ENCODE data around the gene EVI5. TPM values are rescaled to one million over a fixed set of nuclear protein-coding genes. Genes with fewer than 3 reads are reported as not detected.
"Not testable (repeated sequence)": the region's sequence is repeated elsewhere in the genome, so short reads cannot be mapped to it uniquely, and the experiment has no call there.

The EVI5 gene
- total and polyA plus RNA-seq, 2 donors (not counting 1 experiment from before 2014, with no cell fraction given), result 1.5 to 36.3 TPM

DNA sequence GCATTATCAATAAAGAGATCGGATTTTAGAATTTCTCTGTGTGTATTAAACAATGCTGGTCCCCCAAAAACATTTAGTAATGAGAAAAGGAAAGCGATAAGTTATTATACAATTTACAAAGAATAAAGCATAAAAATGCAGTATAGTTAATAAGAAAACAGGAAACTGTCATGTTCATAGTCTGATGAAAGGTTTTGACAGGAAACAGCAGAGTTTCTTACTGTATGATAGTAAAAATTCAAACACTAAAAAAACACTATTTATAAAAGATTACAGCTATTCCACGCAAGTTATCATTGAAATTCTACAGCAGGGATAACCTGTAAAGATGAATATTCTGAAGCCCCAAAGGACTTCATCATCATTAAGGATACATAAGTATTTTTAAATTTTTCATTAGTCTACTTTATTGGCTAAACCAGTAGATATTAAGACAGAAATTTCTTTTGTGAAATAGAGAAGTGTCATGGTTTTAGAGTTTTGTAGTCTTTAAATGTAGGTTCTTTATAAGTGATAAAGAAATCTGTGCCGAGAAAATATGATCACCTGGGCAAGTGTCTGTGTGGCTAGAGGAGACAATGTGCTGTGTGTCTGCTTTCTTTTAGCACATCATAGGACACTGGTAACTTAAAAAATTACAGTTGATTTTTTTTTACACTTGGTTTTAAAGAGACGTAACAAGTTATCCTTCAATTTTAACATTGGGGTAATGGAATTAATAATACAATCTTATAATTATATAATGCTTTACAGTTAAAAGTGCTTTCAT, 248.5 kb downstream of the EVI5 start:
- POLR2A ChIA-PET, result no interaction called here
- Histone ChIP-seq H3K4me3 (ENCODE audit: control extremely low read depth in 1 of 5, extremely low read depth in 1 of 5, insufficient read depth in 1 of 5, low read depth in 2 of 5, low read length in 4 of 5) (no peak overlapping the region), H3K36me3 (replicated peaks in 1 of 2; ENCODE audit: control extremely low read depth in 1 of 2, control insufficient read depth in 1 of 2, extremely low read depth in 1 of 2, insufficient read depth in 2 of 2, low read length in 1 of 2) (no peaks in the 10 kb centered on the region), H4K20me1 (ENCODE audit: control insufficient read depth, insufficient read depth, low read length, poor library complexity, severe bottlenecking) (no peaks in the 10 kb centered on the region), H3K4me2 (replicated peaks; ENCODE audit: low read depth, low read length, poor library complexity, severe bottlenecking) (peak overlapping the region; percentile 60), H3K27me3 (replicated peaks in 1 of 4; ENCODE audit: control extremely low read depth in 1 of 4, control insufficient read depth in 3 of 4, insufficient read depth in 4 of 4, low read length in 3 of 4) (no peaks in the 10 kb centered on the region), H3K9ac (ENCODE audit: low read length) (no peak overlapping the region), H3K4me1 (ENCODE audit: control insufficient read depth in 2 of 2, insufficient read depth in 2 of 2, low read length in 2 of 2) (peaks cover 8 to 18% of the 10 kb centered on the region in 2 donors), H3K27ac (ENCODE audit: low read length in 2 of 2) (no peak overlapping the region), H2AFZ (ENCODE audit: insufficient read depth, low read depth, low read length, poor library complexity, severe bottlenecking) (no peak overlapping the region), H3K9me3 (ENCODE audit: control extremely low read depth in 1 of 3, control insufficient read depth in 2 of 3, insufficient read depth in 1 of 3, low read length in 2 of 3) (no peaks in the 10 kb centered on the region), H3K79me2 (ENCODE audit: control insufficient read depth, insufficient read depth, low read length) (no peaks in the 10 kb centered on the region)
- WGBS (ENCODE audit: insufficient coverage), result no CpG with 5 or more reads among the region's 5 CpGs
- H3K27ac Mint-ChIP-seq, result no peak overlapping the region
- no peak for ATAC-seq (ENCODE audit: low read depth)
- H3K4me3 Mint-ChIP-seq, result peak overlapping the region; percentile 65
- H3K27me3 Mint-ChIP-seq, result no peaks in the 10 kb centered on the region
- DNase-seq, result no peak
- intact Hi-C loops (cut with micrococcal nuclease), result loop anchor here (10.0 kb wide), 1 partner anchor 52 kb away; the partner anchor contains the start of gene GFI1
- peaks cover 42% of the 10 kb centered on the region for H3K4me1 Mint-ChIP-seq
- no peaks in the 10 kb centered on the region for H3K9me3 Mint-ChIP-seq (ENCODE audit: insufficient read depth)
- CTCF ChIA-PET, result no interaction called here
- TF ChIP-seq, protein P1, sequence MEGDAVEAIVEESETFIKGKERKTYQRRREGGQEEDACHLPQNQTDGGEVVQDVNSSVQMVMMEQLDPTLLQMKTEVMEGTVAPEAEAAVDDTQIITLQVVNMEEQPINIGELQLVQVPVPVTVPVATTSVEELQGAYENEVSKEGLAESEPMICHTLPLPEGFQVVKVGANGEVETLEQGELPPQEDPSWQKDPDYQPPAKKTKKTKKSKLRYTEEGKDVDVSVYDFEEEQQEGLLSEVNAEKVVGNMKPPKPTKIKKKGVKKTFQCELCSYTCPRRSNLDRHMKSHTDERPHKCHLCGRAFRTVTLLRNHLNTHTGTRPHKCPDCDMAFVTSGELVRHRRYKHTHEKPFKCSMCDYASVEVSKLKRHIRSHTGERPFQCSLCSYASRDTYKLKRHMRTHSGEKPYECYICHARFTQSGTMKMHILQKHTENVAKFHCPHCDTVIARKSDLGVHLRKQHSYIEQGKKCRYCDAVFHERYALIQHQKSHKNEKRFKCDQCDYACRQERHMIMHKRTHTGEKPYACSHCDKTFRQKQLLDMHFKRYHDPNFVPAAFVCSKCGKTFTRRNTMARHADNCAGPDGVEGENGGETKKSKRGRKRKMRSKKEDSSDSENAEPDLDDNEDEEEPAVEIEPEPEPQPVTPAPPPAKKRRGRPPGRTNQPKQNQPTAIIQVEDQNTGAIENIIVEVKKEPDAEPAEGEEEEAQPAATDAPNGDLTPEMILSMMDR (IDR thresholded peaks at IDR 0.05), result no peak
- no peak for TF ChIP-seq EZH2 (IDR thresholded peaks at IDR 0.05; ENCODE audit: borderline replicate concordance, insufficient read depth, low read depth, low read length, poor library complexity, severe bottlenecking)

DNA sequence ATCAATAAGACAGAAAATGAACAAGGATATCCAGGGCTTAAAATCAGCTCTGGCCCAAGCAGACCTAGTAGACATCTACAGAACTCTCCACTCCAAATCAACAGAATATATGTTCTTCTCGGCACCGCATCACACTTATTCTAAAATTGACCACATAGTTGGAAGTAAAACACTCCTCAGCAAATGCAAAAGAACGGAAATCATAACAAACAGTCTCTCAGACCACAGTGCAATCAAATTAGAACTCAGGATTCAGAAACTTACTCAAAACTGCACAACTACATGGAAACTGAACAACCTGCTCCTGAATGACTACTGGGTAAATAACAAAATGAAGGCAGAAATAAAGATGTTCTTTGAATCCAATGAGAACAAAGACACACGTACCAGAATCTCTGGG, 252.5 kb downstream of the EVI5 start:
- H3K9ac ChIP-seq (ENCODE audit: low read length); H3K27me3 Mint-ChIP-seq; H3K27ac Mint-ChIP-seq; CTCF ChIA-PET; H3K4me2 ChIP-seq (replicated peaks; ENCODE audit: low read depth, low read length, poor library complexity, severe bottlenecking); H3K27ac ChIP-seq (ENCODE audit: low read length in 2 of 2); H4K20me1 ChIP-seq (ENCODE audit: control insufficient read depth, insufficient read depth, low read length, poor library complexity, severe bottlenecking); ATAC-seq (ENCODE audit: low read depth); H2AFZ ChIP-seq (ENCODE audit: insufficient read depth, low read depth, low read length, poor library complexity, severe bottlenecking); DNase-seq; POLR2A ChIA-PET; H3K4me3 ChIP-seq (ENCODE audit: control extremely low read depth in 1 of 5, extremely low read depth in 1 of 5, insufficient read depth in 1 of 5, low read depth in 2 of 5, low read length in 4 of 5); H3K4me3 Mint-ChIP-seq; H3K27me3 ChIP-seq (replicated peaks in 1 of 4; ENCODE audit: control extremely low read depth in 1 of 4, control insufficient read depth in 3 of 4, insufficient read depth in 4 of 4, low read length in 3 of 4); H3K9me3 Mint-ChIP-seq (ENCODE audit: insufficient read depth); H3K79me2 ChIP-seq (ENCODE audit: control insufficient read depth, insufficient read depth, low read length); H3K9me3 ChIP-seq (ENCODE audit: control extremely low read depth in 1 of 3, control insufficient read depth in 2 of 3, insufficient read depth in 1 of 3, low read length in 2 of 3); H3K36me3 ChIP-seq (replicated peaks in 1 of 2; ENCODE audit: control extremely low read depth in 1 of 2, control insufficient read depth in 1 of 2, extremely low read depth in 1 of 2, insufficient read depth in 2 of 2, low read length in 1 of 2); H3K4me1 ChIP-seq (ENCODE audit: control insufficient read depth in 2 of 2, insufficient read depth in 2 of 2, low read length in 2 of 2): not testable (repeated sequence)
- peaks cover 29% of the 10 kb centered on the region for H3K4me1 Mint-ChIP-seq
- 93% methylated on average over 2 of the region's 4 CpGs for WGBS (ENCODE audit: insufficient coverage)
- intact Hi-C loops (cut with micrococcal nuclease), result loop anchor here (10.0 kb wide), 1 partner anchor 48 kb away; the partner anchor contains the start of gene GFI1

DNA sequence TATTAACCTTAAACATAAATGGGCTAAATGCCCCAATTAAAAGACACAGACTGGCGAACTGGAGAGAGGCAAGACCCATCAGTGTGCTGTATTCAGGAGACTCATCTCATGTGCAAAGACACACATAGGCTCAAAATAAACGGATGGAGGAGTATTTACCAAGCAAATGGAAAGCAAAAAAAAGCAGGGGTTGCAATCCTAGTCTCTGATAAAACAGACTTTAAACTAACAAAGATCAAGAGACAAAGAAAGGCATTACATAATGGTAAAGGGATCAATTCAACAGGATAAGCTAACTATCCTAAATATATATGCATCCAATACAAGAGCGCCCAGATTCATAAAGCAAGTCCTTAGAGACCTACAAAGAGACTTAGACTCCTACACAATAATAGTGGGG, 253.0 kb downstream of the EVI5 start:
- CTCF ChIA-PET, POLR2A ChIA-PET: not testable (repeated sequence)

More for the DNA sequence above, 253.0 kb downstream of the EVI5 start:
- not testable (repeated sequence) for H3K27me3 ChIP-seq (replicated peaks in 1 of 4; ENCODE audit: control extremely low read depth in 1 of 4, control insufficient read depth in 3 of 4, insufficient read depth in 4 of 4, low read length in 3 of 4); H2AFZ ChIP-seq (ENCODE audit: insufficient read depth, low read depth, low read length, poor library complexity, severe bottlenecking); H3K36me3 ChIP-seq (replicated peaks in 1 of 2; ENCODE audit: control extremely low read depth in 1 of 2, control insufficient read depth in 1 of 2, extremely low read depth in 1 of 2, insufficient read depth in 2 of 2, low read length in 1 of 2); H3K4me2 ChIP-seq (replicated peaks; ENCODE audit: low read depth, low read length, poor library complexity, severe bottlenecking); H3K79me2 ChIP-seq (ENCODE audit: control insufficient read depth, insufficient read depth, low read length); H3K4me3 Mint-ChIP-seq; H3K27ac ChIP-seq (ENCODE audit: low read length in 2 of 2); H3K27me3 Mint-ChIP-seq; H3K4me3 ChIP-seq (ENCODE audit: control extremely low read depth in 1 of 5, extremely low read depth in 1 of 5, insufficient read depth in 1 of 5, low read depth in 2 of 5, low read length in 4 of 5); H3K9ac ChIP-seq (ENCODE audit: low read length); DNase-seq; H4K20me1 ChIP-seq (ENCODE audit: control insufficient read depth, insufficient read depth, low read length, poor library complexity, severe bottlenecking); H3K9me3 Mint-ChIP-seq (ENCODE audit: insufficient read depth); ATAC-seq (ENCODE audit: low read depth); H3K9me3 ChIP-seq (ENCODE audit: control extremely low read depth in 1 of 3, control insufficient read depth in 2 of 3, insufficient read depth in 1 of 3, low read length in 2 of 3); H3K4me1 ChIP-seq (ENCODE audit: control insufficient read depth in 2 of 2, insufficient read depth in 2 of 2, low read length in 2 of 2); H3K27ac Mint-ChIP-seq
- WGBS (ENCODE audit: insufficient coverage), result no CpG with 5 or more reads among the region's 3 CpGs
- peaks cover 27% of the 10 kb centered on the region for H3K4me1 Mint-ChIP-seq
- intact Hi-C loops (cut with micrococcal nuclease), result loop anchor here (10.0 kb wide), 1 partner anchor 47 kb away; the partner anchor contains the start of gene GFI1

All from B cell (primary cell).